Measurements from ENCODE around the gene ACOT7. TPM values are rescaled to one million over a fixed set of nuclear protein-coding genes. Genes with fewer than 3 reads are reported as not detected.

ACOT7 gene
- total RNA-seq, 1 experiment from 2014 or later = 165 TPM

DNA sequence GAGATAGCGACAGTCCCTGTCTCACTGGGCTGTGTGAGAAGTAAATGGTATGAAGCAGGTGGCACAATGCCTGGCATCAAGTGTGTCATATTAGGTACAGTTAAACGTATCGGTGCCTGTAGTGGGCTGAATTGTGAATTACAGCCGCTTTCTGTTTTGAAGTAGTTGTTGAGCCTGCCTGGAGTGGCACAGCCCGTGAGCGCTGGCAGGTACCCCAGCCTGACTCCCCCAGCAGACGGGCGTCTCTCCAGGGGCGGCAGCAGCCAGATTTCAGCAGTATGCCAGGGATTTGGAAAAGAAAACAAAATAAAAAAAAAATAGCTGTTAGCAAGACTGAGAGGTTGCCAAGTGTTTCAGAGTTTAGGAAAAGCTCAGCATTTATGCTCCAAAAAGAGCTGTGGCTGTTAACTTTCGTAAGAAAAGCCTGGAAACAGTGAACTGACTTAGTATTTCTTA is 106.1 kb downstream of the ACOT7 start:
- H4K20me1 ChIP-seq (ENCODE audit: low read length) = no peaks in the 10 kb centered on the region
- no peaks in the 10 kb centered on the region for H3K4me1 ChIP-seq (ENCODE audit: insufficient read depth, low read length)
- no peak overlapping the region for H3K4me3 ChIP-seq (ENCODE audit: low read length)
- no peaks in the 10 kb centered on the region for H3K27me3 ChIP-seq (ENCODE audit: low read length)
- BruUV-seq (replicated peaks) = no TSS peak
- H2AFZ ChIP-seq (ENCODE audit: low read length) = no peak overlapping the region
- POLR2A ChIA-PET (ENCODE audit: unreplicated experiment) = interaction anchor here (0.6 kb wide), 1 partner anchor 680 kb away, joined by 4 read pairs; no protein-coding TSS in a partner anchor
- no peaks in the 10 kb centered on the region for H3K79me2 ChIP-seq (ENCODE audit: low read length)
- no peak overlapping the region for H3K4me2 ChIP-seq (ENCODE audit: low read length)
- no peak overlapping the region for H3K9ac ChIP-seq (ENCODE audit: low read length)
- H3K27ac ChIP-seq (ENCODE audit: low read length) = no peak overlapping the region
- DNase-seq = no peak
- no peak for ATAC-seq
- H3F3A ChIP-seq (ENCODE audit: low read length, unreplicated experiment) = no peaks in the 10 kb centered on the region
- H3K36me3 ChIP-seq (ENCODE audit: low read depth, low read length) = peaks cover 4% of the 10 kb centered on the region; the same call in 1 of the 2 replicates
- CTCF ChIA-PET = interaction anchor here (0.8 kb wide), 1 partner anchor 49 kb away, joined by 4 read pairs; no protein-coding TSS in a partner anchor
- intact Hi-C loops (cut with micrococcal nuclease) = no loop called here
- no peaks in the 10 kb centered on the region for H3K9me3 ChIP-seq (ENCODE audit: low read length)
- H3K9me2 ChIP-seq (replicated peaks; ENCODE audit: low read length) = no peaks in the 10 kb centered on the region
- TF ChIP-seq, protein P1, sequence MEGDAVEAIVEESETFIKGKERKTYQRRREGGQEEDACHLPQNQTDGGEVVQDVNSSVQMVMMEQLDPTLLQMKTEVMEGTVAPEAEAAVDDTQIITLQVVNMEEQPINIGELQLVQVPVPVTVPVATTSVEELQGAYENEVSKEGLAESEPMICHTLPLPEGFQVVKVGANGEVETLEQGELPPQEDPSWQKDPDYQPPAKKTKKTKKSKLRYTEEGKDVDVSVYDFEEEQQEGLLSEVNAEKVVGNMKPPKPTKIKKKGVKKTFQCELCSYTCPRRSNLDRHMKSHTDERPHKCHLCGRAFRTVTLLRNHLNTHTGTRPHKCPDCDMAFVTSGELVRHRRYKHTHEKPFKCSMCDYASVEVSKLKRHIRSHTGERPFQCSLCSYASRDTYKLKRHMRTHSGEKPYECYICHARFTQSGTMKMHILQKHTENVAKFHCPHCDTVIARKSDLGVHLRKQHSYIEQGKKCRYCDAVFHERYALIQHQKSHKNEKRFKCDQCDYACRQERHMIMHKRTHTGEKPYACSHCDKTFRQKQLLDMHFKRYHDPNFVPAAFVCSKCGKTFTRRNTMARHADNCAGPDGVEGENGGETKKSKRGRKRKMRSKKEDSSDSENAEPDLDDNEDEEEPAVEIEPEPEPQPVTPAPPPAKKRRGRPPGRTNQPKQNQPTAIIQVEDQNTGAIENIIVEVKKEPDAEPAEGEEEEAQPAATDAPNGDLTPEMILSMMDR (conservative IDR thresholded peaks at IDR 0.05; ENCODE audit: low read depth, low read length) = no peak
- TF ChIP-seq EZH2 (IDR thresholded peaks at IDR 0.05; ENCODE audit: low read length, unreplicated experiment) = no peak
- TF ChIP-seq EZH2phosphoT487 (IDR thresholded peaks at IDR 0.05; ENCODE audit: borderline replicate concordance, low read length) = no peak

DNA sequence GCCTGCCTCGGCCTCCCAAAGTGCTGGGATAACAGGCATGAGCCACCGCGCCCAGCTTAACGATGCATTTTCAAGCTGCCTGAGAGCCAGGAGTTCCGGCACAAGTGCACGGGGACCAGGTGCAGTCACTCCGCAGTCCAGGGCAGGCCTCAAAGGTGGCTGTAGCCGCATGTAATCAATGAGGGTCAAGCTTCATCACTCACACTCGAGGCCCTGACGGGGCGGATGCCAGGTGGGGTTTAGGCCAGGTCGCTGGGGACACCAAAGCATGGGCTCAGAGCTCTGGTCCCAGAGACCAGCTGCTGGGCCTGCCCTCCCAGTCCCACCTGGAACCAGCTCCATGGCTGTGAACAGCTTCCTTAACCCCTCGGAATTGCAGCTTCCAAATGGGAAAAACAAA is 106.5 kb downstream of the ACOT7 start:
- Histone ChIP-seq H3K9ac (ENCODE audit: low read length) (no peak overlapping the region), H3F3A (ENCODE audit: low read length, unreplicated experiment) (no peaks in the 10 kb centered on the region), H3K4me2 (ENCODE audit: low read length) (no peak overlapping the region), H3K9me2 (replicated peaks; ENCODE audit: low read length) (no peaks in the 10 kb centered on the region), H3K27ac (ENCODE audit: low read length) (no peak overlapping the region), H3K9me3 (ENCODE audit: low read length) (no peaks in the 10 kb centered on the region), H3K36me3 (ENCODE audit: low read depth, low read length) (peaks cover 4% of the 10 kb centered on the region; the same call in 1 of the 2 replicates), H3K79me2 (ENCODE audit: low read length) (no peaks in the 10 kb centered on the region), H3K4me3 (ENCODE audit: low read length) (no peak overlapping the region), H2AFZ (ENCODE audit: low read length) (no peak overlapping the region), H4K20me1 (ENCODE audit: low read length) (no peaks in the 10 kb centered on the region), H3K27me3 (ENCODE audit: low read length) (no peaks in the 10 kb centered on the region), H3K4me1 (ENCODE audit: insufficient read depth, low read length) (peaks cover 3% of the 10 kb centered on the region; the same call in 1 of the 2 replicates)
- ChIA-PET POLR2A (ENCODE audit: unreplicated experiment) (no interaction called here), CTCF (interaction anchor here (0.8 kb wide), 1 partner anchor 49 kb away, joined by 4 read pairs; no protein-coding TSS in a partner anchor)
- intact Hi-C loops (cut with micrococcal nuclease) = no loop called here
- TF ChIP-seq EZH2phosphoT487 (IDR thresholded peaks at IDR 0.05; ENCODE audit: borderline replicate concordance, low read length) = no peak
- TF ChIP-seq, protein P1 (conservative IDR thresholded peaks at IDR 0.05; ENCODE audit: low read depth, low read length) = no peak
- no peak for TF ChIP-seq EZH2 (IDR thresholded peaks at IDR 0.05; ENCODE audit: low read length, unreplicated experiment)
- no peak for ATAC-seq
- BruUV-seq (replicated peaks) = no TSS peak
- DNase-seq = no peak

DNA sequence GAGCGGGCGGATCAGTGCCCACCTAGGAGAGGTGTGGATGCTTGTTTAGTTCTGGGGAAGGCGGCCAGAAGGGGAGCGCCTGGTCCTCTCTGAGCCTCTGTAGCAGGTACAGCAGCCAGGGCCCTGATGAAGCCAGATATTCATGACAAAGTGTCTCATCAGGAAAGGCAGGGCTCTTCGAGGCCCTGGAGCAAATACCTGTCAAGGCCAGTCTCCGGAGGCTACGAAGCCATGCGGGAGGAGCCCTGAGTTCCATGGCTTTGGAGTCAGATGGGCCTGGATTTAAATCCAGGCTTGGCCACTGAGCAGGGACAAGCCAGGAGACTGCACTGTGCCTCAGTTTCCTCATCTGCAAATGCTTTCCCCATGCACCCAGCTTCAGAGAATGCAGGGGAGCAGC is 107.3 kb downstream of the ACOT7 start:
- H3K4me3 ChIP-seq (ENCODE audit: low read length) = no peak overlapping the region
- peaks cover 11% of the 10 kb centered on the region for H3K4me1 ChIP-seq (ENCODE audit: insufficient read depth, low read length)
- intact Hi-C loops (cut with micrococcal nuclease) = no loop called here
- H4K20me1 ChIP-seq (ENCODE audit: low read length) = no peaks in the 10 kb centered on the region
- no peak for DNase-seq
- H3K4me2 ChIP-seq (ENCODE audit: low read length) = no peak overlapping the region
- BruUV-seq (replicated peaks) = no TSS peak
- H3K9ac ChIP-seq (ENCODE audit: low read length) = no peak overlapping the region
- H3K9me2 ChIP-seq (replicated peaks; ENCODE audit: low read length) = no peaks in the 10 kb centered on the region
- peaks cover 4% of the 10 kb centered on the region; the same call in 1 of the 2 replicates for H3K36me3 ChIP-seq (ENCODE audit: low read depth, low read length)
- no peak overlapping the region for H3K27ac ChIP-seq (ENCODE audit: low read length)
- H3F3A ChIP-seq (ENCODE audit: low read length, unreplicated experiment) = no peaks in the 10 kb centered on the region
- ATAC-seq = no peak
- H3K9me3 ChIP-seq (ENCODE audit: low read length) = no peaks in the 10 kb centered on the region
- H2AFZ ChIP-seq (ENCODE audit: low read length) = no peak overlapping the region
- CTCF ChIA-PET = no interaction called here
- POLR2A ChIA-PET (ENCODE audit: unreplicated experiment) = no interaction called here
- no peaks in the 10 kb centered on the region for H3K27me3 ChIP-seq (ENCODE audit: low read length)
- no peaks in the 10 kb centered on the region for H3K79me2 ChIP-seq (ENCODE audit: low read length)
- TF ChIP-seq, protein P1 (conservative IDR thresholded peaks at IDR 0.05; ENCODE audit: low read depth, low read length) = no peak
- TF ChIP-seq EZH2 (IDR thresholded peaks at IDR 0.05; ENCODE audit: low read length, unreplicated experiment) (no peak), EZH2phosphoT487 (IDR thresholded peaks at IDR 0.05; ENCODE audit: borderline replicate concordance, low read length) (no peak)

Data from PC-3 (cell line).